ENCODE measurements around the gene TMEM190.
"Not testable (repeated sequence)": the region's sequence is repeated elsewhere in the genome, so short reads cannot be mapped to it uniquely, and the experiment has no call there.

The TMEM190 gene

DNA sequence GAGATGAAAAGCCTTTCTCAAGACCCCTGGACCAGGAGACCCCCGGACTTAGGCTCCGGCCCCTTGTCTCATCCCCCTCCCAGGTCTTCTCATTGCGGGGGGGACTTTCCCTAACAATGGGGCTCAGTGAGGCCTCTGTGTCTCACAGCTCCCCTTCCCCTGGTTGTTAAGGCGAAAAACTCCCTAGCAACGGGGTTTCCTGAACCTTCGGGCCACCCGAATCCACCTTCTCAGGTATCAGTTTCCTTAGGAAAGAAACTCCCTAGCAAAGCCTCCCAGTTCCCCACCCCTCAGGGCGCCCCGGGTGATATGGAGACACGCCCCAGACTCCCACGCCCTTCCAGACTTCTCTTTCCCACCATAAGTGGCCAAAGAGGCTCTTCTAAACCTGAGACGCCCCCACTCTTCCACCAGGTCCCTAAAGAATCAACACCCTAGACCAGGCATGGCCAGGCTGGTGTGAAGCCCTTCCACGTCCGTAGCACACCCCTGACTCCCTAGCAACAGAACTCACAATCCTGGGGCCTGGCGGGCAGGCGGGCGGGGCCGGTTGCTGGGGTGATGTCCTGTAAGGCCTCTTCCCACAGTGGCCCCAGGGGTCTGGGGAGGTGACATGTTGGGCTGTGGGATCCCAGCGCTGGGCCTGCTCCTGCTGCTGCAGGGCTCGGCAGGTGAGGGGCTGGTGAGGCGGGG, at the start of gene TMEM190:
TSS of gene TMEM190 (plus strand) at position 586 of the 693 bp plus-strand sequence. CDS start at position 614, 28 bp downstream.
- peak within 1 kb of the TSS; percentile 56 for H3K9ac ChIP-seq (ENCODE audit: low read depth, low read length)
- peaks cover 21% of the 10 kb centered on the region for H3K4me1 ChIP-seq (ENCODE audit: control insufficient read depth, insufficient read depth, low read length)
- peak within 1 kb of the TSS; percentile 79 for H3K4me3 ChIP-seq (ENCODE audit: low read depth, low read length)
- H3K36me3 ChIP-seq (ENCODE audit: control insufficient read depth, insufficient read depth, low read length) = no peaks in the 10 kb centered on the region
- H3K9me3 ChIP-seq (ENCODE audit: control insufficient read depth, insufficient read depth, low read length) = no peaks in the 10 kb centered on the region
- peaks cover 15% of the 10 kb centered on the region for H3K27me3 ChIP-seq (ENCODE audit: control insufficient read depth, insufficient read depth, low read length)

DNA sequence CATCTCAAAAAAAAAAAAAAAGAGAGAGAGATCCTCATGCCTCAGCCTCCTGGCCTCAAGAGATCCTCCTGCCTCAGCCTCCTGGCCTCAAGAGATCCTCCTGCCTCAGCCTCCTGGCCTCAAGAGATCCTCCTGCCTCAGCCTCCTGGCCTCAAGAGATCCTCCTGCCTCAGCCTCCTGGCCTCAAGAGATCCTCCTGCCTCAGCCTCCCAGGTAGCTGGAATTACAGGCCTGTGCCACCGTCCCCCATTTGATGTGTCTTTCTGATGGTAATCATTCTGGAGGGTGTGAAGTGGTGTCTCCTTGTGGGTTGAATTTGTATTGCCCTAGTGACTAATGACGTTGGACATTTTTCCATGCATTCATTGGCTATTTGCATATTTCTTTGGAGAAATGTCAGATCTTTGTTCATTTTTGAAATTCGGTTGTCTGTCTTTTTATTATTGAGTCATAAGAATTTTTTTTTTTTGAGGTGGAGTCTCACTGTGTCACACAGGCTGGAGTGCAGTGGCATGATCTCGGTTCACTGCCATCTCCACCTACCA, 47.8 kb upstream of the TMEM190 start:
- not testable (repeated sequence) for H3K36me3 ChIP-seq (ENCODE audit: control insufficient read depth, insufficient read depth, low read length); H3K4me1 ChIP-seq (ENCODE audit: control insufficient read depth, insufficient read depth, low read length); H3K4me3 ChIP-seq (ENCODE audit: low read depth, low read length); H3K9me3 ChIP-seq (ENCODE audit: control insufficient read depth, insufficient read depth, low read length); H3K27me3 ChIP-seq (ENCODE audit: control insufficient read depth, insufficient read depth, low read length); H3K9ac ChIP-seq (ENCODE audit: low read depth, low read length)

DNA sequence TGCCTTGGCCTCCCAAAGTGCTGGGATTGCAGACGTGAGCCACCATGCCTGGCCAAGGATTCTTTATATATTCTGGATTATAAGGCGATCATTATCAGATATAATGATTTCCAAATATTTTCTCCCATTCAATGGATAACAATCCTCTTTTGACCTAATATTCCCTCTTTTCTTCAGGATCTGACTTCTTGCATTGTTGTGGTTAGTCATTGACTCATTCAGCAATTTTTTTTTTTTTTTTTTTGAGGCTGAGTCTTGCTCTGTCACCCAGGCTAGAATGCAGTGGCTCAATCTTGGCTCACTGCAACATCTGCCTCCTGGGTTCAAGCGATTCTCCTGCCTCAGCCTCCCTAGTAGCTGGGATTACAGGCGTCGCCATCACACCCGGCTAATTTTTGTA, 46.8 kb upstream of the TMEM190 start:
- not testable (repeated sequence) for H3K27me3 ChIP-seq (ENCODE audit: control insufficient read depth, insufficient read depth, low read length); H3K36me3 ChIP-seq (ENCODE audit: control insufficient read depth, insufficient read depth, low read length); H3K4me1 ChIP-seq (ENCODE audit: control insufficient read depth, insufficient read depth, low read length); H3K9me3 ChIP-seq (ENCODE audit: control insufficient read depth, insufficient read depth, low read length); H3K9ac ChIP-seq (ENCODE audit: low read depth, low read length); H3K4me3 ChIP-seq (ENCODE audit: low read depth, low read length)

DNA sequence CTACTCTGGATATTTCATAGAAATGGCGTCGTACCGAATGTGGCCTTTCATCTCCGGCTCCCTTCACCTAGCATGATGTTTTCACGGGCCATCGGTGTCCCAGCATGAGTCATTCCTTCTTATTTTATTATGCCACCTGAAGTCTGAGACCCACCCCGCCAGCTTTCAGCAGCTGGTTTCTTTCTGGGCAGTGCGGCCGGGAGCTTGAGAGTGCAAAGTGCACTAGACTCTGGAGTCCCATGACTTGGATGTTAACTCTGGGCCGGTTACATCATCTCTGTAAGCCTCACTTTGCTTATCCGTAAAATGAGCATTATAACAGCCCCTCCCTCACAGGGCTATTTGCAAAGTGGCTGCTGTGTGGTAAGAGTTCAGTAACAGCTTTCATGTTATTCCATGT, 42.8 kb upstream of the TMEM190 start:
- H3K9ac ChIP-seq (ENCODE audit: low read depth, low read length) = no peak overlapping the region
- H3K4me1 ChIP-seq (ENCODE audit: control insufficient read depth, insufficient read depth, low read length) = peaks cover 2% of the 10 kb centered on the region

DNA sequence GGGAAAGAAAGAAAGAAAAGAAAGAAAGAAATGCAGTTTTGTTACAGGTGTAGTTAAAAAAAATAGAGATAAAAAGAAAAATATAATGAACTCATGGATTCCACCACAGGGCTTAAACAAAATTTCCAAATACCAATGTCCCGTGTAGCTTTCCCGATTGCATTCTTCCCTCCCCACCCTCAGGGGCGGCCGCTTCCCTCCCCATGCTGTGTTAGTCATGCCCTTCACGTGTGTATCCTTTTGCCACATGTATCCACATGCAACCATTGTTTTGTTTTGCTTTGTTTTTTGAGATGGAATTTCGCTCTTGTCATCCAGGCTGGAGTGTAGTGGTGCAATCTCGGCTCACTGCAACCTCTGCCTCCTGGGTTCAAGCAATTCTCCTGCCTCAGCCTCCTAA, 40.5 kb upstream of the TMEM190 start:
- Histone ChIP-seq H3K9me3 (ENCODE audit: control insufficient read depth, insufficient read depth, low read length) (no peaks in the 10 kb centered on the region), H3K27me3 (ENCODE audit: control insufficient read depth, insufficient read depth, low read length) (no peaks in the 10 kb centered on the region), H3K36me3 (ENCODE audit: control insufficient read depth, insufficient read depth, low read length) (no peaks in the 10 kb centered on the region), H3K9ac (ENCODE audit: low read depth, low read length) (no peak overlapping the region), H3K4me3 (ENCODE audit: low read depth, low read length) (no peak overlapping the region), H3K4me1 (ENCODE audit: control insufficient read depth, insufficient read depth, low read length) (peaks cover 2% of the 10 kb centered on the region)

More for the DNA sequence above, 42.8 kb upstream of the TMEM190 start:
- Histone ChIP-seq H3K36me3 (ENCODE audit: control insufficient read depth, insufficient read depth, low read length) (no peaks in the 10 kb centered on the region), H3K9me3 (ENCODE audit: control insufficient read depth, insufficient read depth, low read length) (no peaks in the 10 kb centered on the region), H3K4me3 (ENCODE audit: low read depth, low read length) (no peak overlapping the region), H3K27me3 (ENCODE audit: control insufficient read depth, insufficient read depth, low read length) (no peaks in the 10 kb centered on the region)

DNA sequence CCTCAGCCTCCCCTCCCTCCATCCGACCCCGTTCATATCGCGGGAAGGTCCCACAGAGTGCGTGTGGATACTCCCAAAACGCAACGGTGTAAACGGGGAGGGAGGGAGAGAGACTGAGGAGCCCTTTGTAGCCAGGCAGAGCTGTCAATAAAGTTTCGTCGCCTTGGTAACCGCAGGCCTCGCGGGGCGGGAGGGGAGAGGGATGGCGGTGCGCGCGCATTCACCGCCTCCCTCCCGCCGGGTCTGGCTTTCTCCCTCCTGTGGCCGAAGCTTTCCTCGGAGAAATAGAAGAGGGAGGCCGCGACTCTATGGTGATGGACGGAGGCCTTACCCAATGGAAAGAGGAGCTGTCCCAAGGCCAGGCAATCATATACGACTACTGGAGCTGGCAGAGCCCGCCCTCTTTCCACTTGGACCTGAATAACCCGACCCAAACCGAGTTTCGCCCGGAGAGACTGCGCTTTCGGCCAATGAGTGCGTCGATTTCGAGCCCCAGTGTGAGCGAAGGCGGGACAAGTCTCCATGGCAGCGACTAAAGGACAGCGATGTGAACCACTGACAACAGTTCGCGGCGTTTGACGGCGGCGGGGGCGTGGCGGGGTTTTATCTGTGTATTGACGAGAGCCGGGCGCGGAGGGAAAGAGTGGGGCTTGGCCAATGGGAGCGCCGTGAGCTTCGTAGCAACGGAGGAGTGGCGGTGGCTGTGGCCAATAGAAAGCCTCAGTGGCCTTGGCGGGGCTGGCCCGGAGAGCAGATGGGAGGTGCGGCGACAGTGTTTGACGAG, 37.3 kb upstream of the TMEM190 start, which contains the start of gene KMT5C:
TSS of gene KMT5C (plus strand) at position 772 of the 784 bp plus-strand sequence. CDS start 2,061 bp downstream, outside the sequence.
- Histone ChIP-seq H3K36me3 (ENCODE audit: control insufficient read depth, insufficient read depth, low read length) (peaks cover 23% of the 10 kb centered on the region), H3K4me3 (ENCODE audit: low read depth, low read length) (peak within 1 kb of the TSS; percentile 94), H3K27me3 (ENCODE audit: control insufficient read depth, insufficient read depth, low read length) (no peaks in the 10 kb centered on the region), H3K9me3 (ENCODE audit: control insufficient read depth, insufficient read depth, low read length) (no peaks in the 10 kb centered on the region), H3K4me1 (ENCODE audit: control insufficient read depth, insufficient read depth, low read length) (peaks cover 8% of the 10 kb centered on the region), H3K9ac (ENCODE audit: low read depth, low read length) (peak within 1 kb of the TSS; percentile 90)

DNA sequence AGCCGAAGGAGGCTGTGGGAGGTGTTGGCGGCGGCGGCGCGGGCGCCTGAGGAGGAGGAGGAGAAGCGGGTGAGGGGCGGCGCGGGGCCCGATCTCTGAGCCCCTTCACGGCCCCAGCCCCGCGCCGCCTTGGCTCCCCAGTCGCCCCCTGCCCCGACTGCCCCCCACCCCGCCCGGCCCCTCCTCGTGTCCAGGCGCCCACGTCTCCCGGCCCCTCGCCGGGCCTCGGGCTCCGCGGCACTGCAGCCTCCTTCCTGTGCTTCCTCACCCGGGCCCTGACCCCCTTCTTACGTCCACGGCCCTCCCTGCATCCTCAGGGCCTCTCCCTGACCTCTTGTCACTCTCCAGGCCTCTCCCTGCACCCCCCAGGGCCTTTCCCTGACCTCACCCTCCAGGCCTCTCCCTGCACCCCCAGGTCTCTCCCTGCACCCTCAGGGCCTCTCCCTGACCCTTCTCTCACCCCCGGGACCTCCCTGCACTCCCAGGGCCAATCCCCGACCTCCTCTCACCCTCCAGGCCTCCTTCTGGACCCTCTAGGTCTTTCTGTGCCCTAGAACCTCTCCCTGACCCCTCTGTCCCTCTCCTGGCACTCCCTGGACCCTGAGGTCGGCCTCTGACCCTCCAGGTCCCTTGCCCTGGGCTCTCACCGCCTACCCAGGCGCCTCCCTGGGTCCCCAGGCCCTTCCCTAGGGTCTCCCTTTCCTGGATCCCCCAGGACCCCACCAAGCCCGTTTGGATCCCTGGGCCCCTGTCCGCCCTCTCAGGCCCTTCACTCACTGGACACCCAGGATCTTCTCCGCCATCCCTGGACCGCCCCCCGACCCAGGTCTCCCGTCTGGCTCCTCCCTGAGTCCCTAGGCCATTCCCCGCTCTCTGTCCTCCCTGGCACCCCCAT, 36.5 kb upstream of the TMEM190 start:
- peaks cover 8% of the 10 kb centered on the region for H3K4me1 ChIP-seq (ENCODE audit: control insufficient read depth, insufficient read depth, low read length)
- H3K27me3 ChIP-seq (ENCODE audit: control insufficient read depth, insufficient read depth, low read length) = no peaks in the 10 kb centered on the region
- H3K9me3 ChIP-seq (ENCODE audit: control insufficient read depth, insufficient read depth, low read length) = no peaks in the 10 kb centered on the region
- peak overlapping the region; percentile 94 for H3K4me3 ChIP-seq (ENCODE audit: low read depth, low read length)
- peaks cover 31% of the 10 kb centered on the region for H3K36me3 ChIP-seq (ENCODE audit: control insufficient read depth, insufficient read depth, low read length)
- peak overlapping the region; percentile 90 for H3K9ac ChIP-seq (ENCODE audit: low read depth, low read length)

DNA sequence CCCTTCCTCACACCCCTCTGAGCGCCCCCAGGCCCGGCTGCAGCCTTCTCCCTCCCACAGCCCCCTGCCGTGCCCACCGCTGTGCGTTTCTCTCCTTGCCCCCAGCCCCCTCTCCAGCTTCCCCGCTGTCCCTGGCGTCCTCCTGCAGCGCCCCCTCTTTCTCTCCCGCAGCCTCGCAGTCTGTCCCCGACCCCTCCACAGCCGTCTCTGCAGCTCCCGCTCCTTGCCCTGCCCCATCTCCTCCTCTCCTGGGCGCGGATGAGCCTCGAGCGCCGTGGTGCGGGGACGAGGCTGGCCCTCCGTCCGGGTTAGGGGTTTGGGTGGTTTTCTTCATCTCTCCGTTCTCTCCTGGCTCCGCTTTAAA, 35.9 kb upstream of the TMEM190 start:
- Histone ChIP-seq H3K4me1 (ENCODE audit: control insufficient read depth, insufficient read depth, low read length) (peaks cover 8% of the 10 kb centered on the region), H3K36me3 (ENCODE audit: control insufficient read depth, insufficient read depth, low read length) (peaks cover 35% of the 10 kb centered on the region), H3K9me3 (ENCODE audit: control insufficient read depth, insufficient read depth, low read length) (no peaks in the 10 kb centered on the region), H3K9ac (ENCODE audit: low read depth, low read length) (peak overlapping the region; percentile 90), H3K27me3 (ENCODE audit: control insufficient read depth, insufficient read depth, low read length) (no peaks in the 10 kb centered on the region), H3K4me3 (ENCODE audit: low read depth, low read length) (peak overlapping the region; percentile 94)

DNA sequence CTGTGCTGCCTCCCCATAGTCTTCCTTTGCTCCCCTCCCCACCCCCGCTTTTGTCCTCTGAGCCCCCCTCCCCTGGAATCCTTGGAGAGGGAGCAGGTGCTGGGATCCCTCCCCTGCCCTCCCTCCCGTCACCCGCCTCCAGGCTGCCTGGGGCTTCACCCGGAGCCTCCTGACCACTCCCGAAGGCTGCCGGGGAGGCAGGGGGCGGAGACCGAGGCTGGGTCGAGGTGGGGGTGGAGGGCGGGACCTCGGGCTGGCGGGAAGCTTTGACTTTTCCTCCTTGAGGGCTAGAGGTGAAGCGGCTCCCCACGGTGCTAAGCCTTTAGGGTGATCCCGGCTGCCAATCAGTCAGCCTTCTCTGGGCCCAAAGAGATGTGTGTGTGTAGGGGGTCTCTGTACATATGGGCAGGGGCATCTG, 35.4 kb upstream of the TMEM190 start:
- Histone ChIP-seq H3K9me3 (ENCODE audit: control insufficient read depth, insufficient read depth, low read length) (no peaks in the 10 kb centered on the region), H3K4me1 (ENCODE audit: control insufficient read depth, insufficient read depth, low read length) (peaks cover 8% of the 10 kb centered on the region), H3K27me3 (ENCODE audit: control insufficient read depth, insufficient read depth, low read length) (no peaks in the 10 kb centered on the region), H3K36me3 (ENCODE audit: control insufficient read depth, insufficient read depth, low read length) (peaks cover 39% of the 10 kb centered on the region), H3K4me3 (ENCODE audit: low read depth, low read length) (peak overlapping the region; percentile 94), H3K9ac (ENCODE audit: low read depth, low read length) (no peak overlapping the region)

DNA sequence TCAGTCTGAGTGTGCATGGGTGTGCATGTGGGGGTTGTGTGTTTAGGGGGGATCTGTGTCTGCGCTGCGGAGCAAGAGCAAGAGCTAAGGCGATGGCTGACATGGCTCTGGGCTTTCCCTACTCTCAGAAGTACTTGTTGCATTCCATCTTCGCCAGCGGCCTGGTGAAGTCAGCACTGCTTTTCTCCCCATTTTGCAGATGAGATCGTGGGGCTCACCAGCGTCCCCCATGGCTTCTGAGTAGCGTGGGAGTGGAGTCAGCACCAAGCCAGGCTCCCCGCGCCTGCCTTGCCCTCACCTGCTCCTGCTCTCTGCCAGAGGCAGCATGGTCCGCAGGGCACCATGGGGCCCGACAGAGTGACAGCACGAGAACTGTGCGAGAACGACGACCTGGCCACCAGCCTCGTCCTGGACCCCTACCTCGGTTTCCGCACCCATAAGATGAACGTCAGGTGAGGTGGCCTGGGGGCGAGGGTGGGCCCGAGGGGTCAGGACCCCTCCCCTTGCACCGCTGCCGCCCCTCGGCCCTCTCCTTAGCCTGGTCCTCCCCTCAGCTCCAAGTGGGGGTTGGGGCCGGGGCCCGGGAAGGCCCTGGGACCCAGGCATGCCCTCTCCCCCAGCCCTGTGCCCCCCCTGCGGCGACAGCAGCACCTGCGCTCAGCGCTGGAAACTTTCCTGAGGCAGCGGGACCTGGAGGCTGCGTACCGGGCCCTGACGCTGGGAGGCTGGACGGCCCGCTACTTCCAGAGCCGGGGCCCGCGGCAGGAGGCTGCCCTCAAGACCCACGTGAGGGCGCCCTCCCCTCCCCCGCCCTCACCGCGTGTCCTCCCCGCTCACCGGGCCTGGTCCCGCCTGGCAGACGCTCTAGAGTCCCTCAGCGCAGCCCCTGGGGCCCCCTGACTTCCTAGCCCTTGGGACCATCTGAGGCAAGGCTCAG, 34.8 kb upstream of the TMEM190 start:
- peaks cover 8% of the 10 kb centered on the region for H3K4me1 ChIP-seq (ENCODE audit: control insufficient read depth, insufficient read depth, low read length)
- H3K36me3 ChIP-seq (ENCODE audit: control insufficient read depth, insufficient read depth, low read length) = peaks cover 41% of the 10 kb centered on the region
- H3K27me3 ChIP-seq (ENCODE audit: control insufficient read depth, insufficient read depth, low read length) = no peaks in the 10 kb centered on the region
- peak overlapping the region; percentile 55 for H3K4me3 ChIP-seq (ENCODE audit: low read depth, low read length)
- no peak overlapping the region for H3K9ac ChIP-seq (ENCODE audit: low read depth, low read length)
- no peaks in the 10 kb centered on the region for H3K9me3 ChIP-seq (ENCODE audit: control insufficient read depth, insufficient read depth, low read length)
